ENCODE data around the gene KIAA0930.
"Not testable (repeated sequence)": the region's sequence is repeated elsewhere in the genome, so short reads cannot be mapped to it uniquely, and the experiment has no call there.

Gene KIAA0930

GRCh38 chr22:45194686-45195085, 46.0 kb downstream of the KIAA0930 start (continued):
- TF ChIP-seq YY2 (tag by site-specific recombination; IDR thresholded peaks at IDR 0.05) (no peak), ZNF148 (tag by site-specific recombination; IDR thresholded peaks at IDR 0.05; ENCODE audit: borderline replicate concordance) (no peak), ZNF18 (tag by site-specific recombination; IDR thresholded peaks at IDR 0.05) (no peak)

GRCh38 chr22:45192701-45193187, 48.0 kb downstream of the KIAA0930 start:
- Histone ChIP-seq H3K36me3 (ENCODE audit: control insufficient read depth in 2 of 2, insufficient read depth in 1 of 2, low read length in 2 of 2) (peaks cover 4 to 30% of the 10 kb centered on the region in 2 experiments; a peak in 2 of 3 replicates), H3K4me1 (ENCODE audit: control insufficient read depth, insufficient read depth, low read length) (peaks cover 2% of the 10 kb centered on the region; the same call in 1 of the 2 replicates), H3K27ac (ENCODE audit: extremely low read depth, low read depth, low read length) (no peak overlapping the region), H3K4me3 (ENCODE audit: low read depth, low read length) (no peak overlapping the region), H3K9me3 (ENCODE audit: control insufficient read depth, insufficient read depth, low read depth, low read length) (no peaks in the 10 kb centered on the region)
- CTCF ChIA-PET = interaction anchor here (0.5 to 1.0 kb wide), 6 partner anchors 9 to 324 kb away, joined by 3 to 4 read pairs (median 3); no protein-coding TSS in a partner anchor
- TF ChIP-seq ZIC2 (tag by site-specific recombination; IDR thresholded peaks at IDR 0.05) (0 out of 2 replicates have a peak, but pooled peaks have one; percentile 37), ZNF18 (tag by site-specific recombination; IDR thresholded peaks at IDR 0.05) (no peak), ZBTB49 (tag by site-specific recombination; IDR thresholded peaks at IDR 0.05; ENCODE audit: low read depth) (no peak), GLIS1 (tag by site-specific recombination; IDR thresholded peaks at IDR 0.05) (peak; percentile 10; the same call in 1 of the 2 replicates), ZNF114 (tag by site-specific recombination; IDR thresholded peaks at IDR 0.05) (no peak)
- POLR2A ChIA-PET = interaction anchor here (0.7 to 0.9 kb wide), 2 partner anchors 16 to 29 kb away, joined by 3 read pairs; partner anchors contain the start of gene NUP50

GRCh38 chr22:45191746-45192145, 48.9 kb downstream of the KIAA0930 start:
- H3K4me1 ChIP-seq (ENCODE audit: control insufficient read depth, insufficient read depth, low read length) = not testable (repeated sequence)
- ChIA-PET POLR2A (interaction anchor here (0.6 to 0.9 kb wide), 3 partner anchors 17 to 34 kb away, joined by 3 read pairs; partner anchors contain the start of gene NUP50), CTCF (interaction anchor here (0.7 to 1.0 kb wide), 4 partner anchors 17 to 95 kb away, joined by 3 read pairs; no protein-coding TSS in a partner anchor)

GRCh38 chr22:45190202-45190872, 50.4 kb downstream of the KIAA0930 start:
- POLR2A ChIA-PET = no interaction called here
- no peak overlapping the region for H3K27ac ChIP-seq (ENCODE audit: extremely low read depth, low read depth, low read length)
- H3K4me1 ChIP-seq (ENCODE audit: control insufficient read depth, insufficient read depth, low read length) = peaks cover 2% of the 10 kb centered on the region; the same call in 1 of the 2 replicates
- CTCF ChIA-PET = interaction anchor here (0.9 kb wide), 1 partner anchor 19 kb away, joined by 3 read pairs; no protein-coding TSS in a partner anchor
- H3K9me3 ChIP-seq (ENCODE audit: control insufficient read depth, insufficient read depth, low read depth, low read length) = no peaks in the 10 kb centered on the region
- no peak overlapping the region for H3K4me3 ChIP-seq (ENCODE audit: low read depth, low read length)
- H3K36me3 ChIP-seq (ENCODE audit: control insufficient read depth in 2 of 2, insufficient read depth in 1 of 2, low read length in 2 of 2) = peaks cover 4 to 18% of the 10 kb centered on the region in 2 experiments; a peak in 2 of 3 replicates
- peak; percentile 32; the same call in 1 of the 2 replicates for TF ChIP-seq SCRT2 (tag by site-specific recombination; IDR thresholded peaks at IDR 0.05)
- no peak for TF ChIP-seq ZSCAN30 (tag by site-specific recombination; IDR thresholded peaks at IDR 0.05)
- TF ChIP-seq ZNF48 (tag by site-specific recombination; IDR thresholded peaks at IDR 0.05) = no peak
- no peak for TF ChIP-seq ZNF175 (tag by site-specific recombination; IDR thresholded peaks at IDR 0.05)
- TF ChIP-seq ZNF664 (tag by site-specific recombination; IDR thresholded peaks at IDR 0.05) = peak; percentile 86
- peak; percentile 50 for TF ChIP-seq FEZF1 (tag by site-specific recombination; IDR thresholded peaks at IDR 0.05)
- TF ChIP-seq ZBTB20 (tag by site-specific recombination; IDR thresholded peaks at IDR 0.05) = no peak
- no peak for TF ChIP-seq HOXA7 (CRISPR knock-in tag; IDR thresholded peaks at IDR 0.05; ENCODE audit: borderline replicate concordance)

More at GRCh38 chr22:45191746-45192145, 48.9 kb downstream of the KIAA0930 start:
- peaks cover 4 to 21% of the 10 kb centered on the region in 2 experiments; a peak in 2 of 3 replicates for H3K36me3 ChIP-seq (ENCODE audit: control insufficient read depth in 2 of 2, insufficient read depth in 1 of 2, low read length in 2 of 2)
- not testable (repeated sequence) for H3K4me3 ChIP-seq (ENCODE audit: low read depth, low read length); H3K9me3 ChIP-seq (ENCODE audit: control insufficient read depth, insufficient read depth, low read depth, low read length); H3K27ac ChIP-seq (ENCODE audit: extremely low read depth, low read depth, low read length)
